NCI-H524 treated with DMSO at 0.1 percent for 48 hours (cell line): ENCODE results near the gene LRBA.

Experiments used
- DNase-seq: peaks from one replicate; lab custom pipeline; 2025; lab: John Stamatoyannopoulos, UW

The LRBA gene

GRCh38 chr4:150318971-150319370, 696.1 kb downstream of the LRBA start:
- no peak for DNase-seq

DNA sequence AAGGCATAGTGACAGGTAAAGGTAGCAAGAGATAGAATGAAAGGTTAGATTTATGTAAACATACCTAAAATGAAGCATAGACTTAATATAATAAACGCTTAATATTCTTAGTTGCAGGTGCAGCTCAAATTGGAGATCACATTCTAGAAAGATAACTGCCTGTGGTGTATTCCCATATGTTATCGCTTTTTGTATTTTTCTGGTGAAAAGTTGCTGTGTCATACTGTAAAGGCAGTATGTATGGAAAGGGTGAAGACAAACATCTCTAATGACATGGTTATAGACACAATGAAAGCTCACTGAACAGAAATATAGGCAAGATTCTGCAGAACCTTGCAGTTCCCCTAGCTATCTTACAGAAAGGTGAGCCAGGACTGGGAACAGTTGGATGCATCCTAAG, 696.6 kb downstream of the LRBA start:
- no peak for DNase-seq

DNA sequence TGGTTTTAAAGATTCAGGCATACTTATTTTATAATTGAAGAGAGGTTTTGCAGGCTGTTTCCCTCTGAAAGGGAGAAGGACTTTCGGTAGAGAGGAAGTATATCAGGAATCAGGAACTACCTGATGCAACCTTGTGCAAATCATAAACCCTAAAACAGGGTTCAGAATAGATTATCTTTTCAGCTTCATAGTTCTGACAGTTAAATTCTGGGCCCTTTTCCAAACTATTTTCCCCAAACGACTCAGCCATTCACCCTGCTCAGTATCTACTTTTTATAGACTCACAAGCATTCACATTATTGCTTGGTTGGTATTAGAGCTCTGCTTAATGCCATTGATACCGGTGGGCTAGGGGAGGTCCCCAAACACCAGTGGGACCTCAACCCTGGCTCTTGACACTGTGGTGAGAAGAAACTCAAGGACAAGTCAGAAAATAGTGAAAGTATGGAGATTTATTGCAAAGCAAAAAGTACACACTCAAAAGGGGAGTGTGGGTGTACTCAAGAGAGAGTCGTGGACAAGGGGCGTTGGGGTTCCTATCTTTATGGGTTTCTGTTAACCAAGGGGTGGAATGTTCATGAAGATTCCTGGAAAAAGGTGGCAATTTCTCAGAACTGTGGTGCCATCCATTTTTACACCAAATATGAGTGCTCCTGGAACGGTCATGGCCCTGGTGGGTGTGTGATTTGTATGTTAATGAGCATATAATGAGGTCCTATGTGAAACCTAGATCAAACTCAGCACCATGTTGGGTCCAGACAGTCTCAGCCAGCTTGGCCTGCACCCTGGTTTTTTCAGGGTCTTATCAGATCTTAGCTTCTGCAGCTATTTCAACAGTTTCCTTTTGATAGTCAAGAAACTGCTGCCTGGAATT, 698.5 kb downstream of the LRBA start:
- no peak for DNase-seq

- DNase-seq, result peak; percentile 40
Observed at GRCh38 chr4:150315691-150316090, 699.4 kb downstream of the LRBA start.

DNA sequence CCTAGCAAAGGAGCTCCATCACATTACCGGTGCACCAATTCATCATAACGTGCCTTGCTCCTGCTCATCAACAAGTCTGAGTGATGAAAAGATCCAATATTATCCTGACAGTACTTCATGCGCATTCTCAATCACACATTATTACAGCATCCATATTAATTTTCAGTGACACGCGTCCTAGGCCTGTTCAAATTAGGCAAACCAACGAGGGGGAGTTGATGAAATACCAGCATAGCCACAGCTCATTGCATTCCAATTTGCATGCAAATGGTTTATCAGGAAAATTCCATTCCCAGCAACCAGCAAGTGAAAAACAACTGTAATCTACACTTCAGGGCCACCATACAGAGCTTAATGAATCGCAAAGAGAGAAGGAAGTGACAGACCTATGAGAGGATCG, 699.9 kb downstream of the LRBA start:
- DNase-seq, result peak; percentile 60

DNA sequence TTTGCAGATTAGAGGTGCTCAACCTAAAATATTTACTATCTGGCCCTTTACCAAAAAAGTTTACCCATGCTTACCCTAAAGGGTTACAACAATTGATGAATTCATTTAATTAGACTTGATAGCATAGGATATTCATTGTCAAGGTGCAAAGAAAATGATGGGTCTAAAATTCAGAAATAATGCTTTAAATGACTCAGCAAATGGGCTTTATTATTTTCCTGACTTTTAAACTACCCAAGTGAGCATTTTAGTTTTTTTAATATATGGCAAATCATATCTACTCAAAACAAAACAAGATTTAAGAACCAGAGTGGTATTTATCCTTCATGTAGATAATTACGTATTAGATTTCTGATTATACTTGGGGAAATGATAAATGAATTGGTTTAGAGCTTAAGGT, 701.1 kb downstream of the LRBA start:
- no peak for DNase-seq

GRCh38 chr4:150310159-150310895, 704.8 kb downstream of the LRBA start:
- DNase-seq, result no peak

- DNase-seq, result no peak
Observed at GRCh38 chr4:150308824-150309472, 706.1 kb downstream of the LRBA start.

DNA sequence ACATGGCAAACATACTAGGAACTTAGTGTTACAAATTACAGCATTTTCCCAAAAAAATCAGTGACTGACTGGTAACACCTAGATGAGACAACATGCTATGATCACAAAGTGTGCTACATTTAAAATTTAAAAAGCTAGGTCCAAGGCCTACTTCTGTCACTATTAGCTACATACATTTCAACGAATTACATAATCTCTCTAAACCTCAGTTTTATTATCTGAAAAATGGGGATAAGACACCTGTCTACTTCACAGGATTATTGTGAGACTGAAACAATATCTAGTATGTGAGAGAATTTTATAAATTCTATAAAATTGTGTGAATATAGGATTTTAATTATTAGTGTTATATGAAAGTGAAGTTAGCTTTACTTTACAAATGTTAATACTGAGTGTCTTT, 708.4 kb downstream of the LRBA start:
- DNase-seq, result no peak

GRCh38 chr4:150305995-150306394, 709.1 kb downstream of the LRBA start:
- no peak for DNase-seq

DNA sequence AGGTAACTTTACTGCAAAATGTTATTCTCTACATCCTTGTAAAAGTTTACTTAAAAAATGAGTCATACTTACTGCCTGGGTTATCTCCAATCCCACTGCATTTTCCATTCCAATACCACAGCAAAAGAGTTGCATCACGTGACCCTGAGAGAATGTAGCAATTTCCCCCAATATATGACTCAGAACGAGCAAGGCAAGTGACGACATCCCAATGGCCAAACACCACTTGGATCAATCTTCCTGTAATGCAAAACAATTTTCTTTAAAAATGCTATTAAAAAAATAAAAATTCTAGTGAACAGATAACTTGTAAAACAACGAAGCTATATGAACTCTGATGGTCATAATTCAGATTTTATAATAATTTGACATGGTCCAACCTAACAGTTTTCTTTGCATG, 712.5 kb downstream of the LRBA start:
- no peak for DNase-seq

GRCh38 chr4:150299816-150300215, 715.3 kb downstream of the LRBA start:
- no peak for DNase-seq

DNA sequence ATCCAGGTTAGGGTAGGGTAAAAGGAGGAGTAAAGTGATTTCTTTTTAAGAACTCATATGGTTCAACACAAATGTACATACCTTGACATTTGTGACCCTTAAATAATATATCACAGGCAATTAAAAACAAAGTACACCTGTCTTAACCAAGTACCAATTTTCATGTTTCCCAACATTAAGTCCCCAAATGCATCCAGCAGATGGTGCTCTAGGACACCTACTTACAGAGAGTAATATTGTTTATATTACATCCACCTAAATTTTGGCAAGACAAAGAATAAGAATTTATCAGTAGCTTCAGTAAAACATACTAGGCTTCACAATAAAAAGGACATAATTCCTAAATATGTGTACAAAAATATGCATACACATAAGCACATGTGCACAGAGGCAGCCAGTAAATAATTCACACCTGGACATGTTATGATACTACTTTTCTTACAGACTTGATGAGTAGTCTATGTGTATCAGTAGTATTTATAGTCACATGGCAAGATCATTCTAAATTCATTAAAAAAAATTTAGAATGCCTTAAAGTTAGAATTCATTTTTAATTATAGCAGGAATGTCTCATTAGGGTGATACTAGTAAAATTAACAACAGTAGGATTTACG, 717.1 kb downstream of the LRBA start:
- no peak for DNase-seq

DNA sequence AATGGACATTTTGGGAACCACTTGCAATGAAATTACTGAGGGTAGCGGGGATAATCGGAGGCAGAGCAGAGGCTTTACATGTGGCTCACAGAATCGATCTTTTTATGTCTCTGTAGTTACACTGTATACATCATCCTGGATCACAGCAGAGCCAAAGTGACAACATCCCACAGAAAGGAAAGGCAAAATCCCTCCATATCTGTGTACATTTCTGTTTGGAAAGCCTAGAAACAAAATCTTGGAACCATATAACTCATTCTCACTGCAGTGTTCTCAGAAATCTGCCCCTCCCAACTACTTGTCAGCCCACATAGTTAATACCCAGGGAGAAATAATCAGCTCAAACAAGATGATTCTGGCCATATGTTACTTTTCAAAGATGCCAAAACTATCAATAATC, 725.2 kb downstream of the LRBA start:
- no peak for DNase-seq

DNA sequence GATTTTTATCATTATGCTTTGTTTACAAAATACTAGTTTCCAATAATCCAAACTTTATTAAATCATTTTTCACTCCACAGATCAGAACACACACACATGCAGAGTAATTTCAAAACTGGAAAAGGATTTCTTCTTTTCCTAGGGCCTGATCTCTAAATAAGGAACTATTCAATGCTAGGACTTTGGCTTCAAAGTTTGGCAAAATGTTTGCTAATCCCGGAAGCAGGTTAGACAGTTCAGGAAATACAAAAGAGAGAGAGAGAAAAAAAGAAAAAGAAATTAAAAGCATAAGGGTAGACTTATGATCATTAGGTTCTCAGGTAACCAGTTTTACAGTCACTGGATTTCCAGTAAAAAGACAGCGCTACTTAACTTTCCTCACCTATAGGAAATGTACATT, 725.9 kb downstream of the LRBA start:
- no peak for DNase-seq

DNA sequence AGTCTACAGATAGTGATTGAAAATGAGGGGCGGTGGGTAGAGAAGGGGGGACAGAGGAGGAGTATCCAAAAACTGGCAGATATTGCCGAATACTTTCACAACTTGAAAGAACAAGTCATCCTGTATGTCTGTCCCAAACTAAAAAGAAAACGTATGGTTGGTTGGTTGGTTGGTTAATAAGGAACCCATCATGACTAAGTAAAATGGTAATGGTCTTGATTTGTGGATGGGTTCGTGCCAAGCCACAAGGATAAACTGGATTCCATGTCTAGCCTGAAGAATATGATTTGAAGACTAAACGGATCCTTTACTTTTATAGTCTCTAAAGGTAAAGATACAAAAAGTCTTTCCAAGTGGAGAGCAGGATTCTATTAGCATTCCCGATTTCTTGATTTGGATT, 728.4 kb downstream of the LRBA start:
- no peak for DNase-seq

GRCh38 chr4:150283689-150284088, 731.4 kb downstream of the LRBA start:
- DNase-seq, result no peak

GRCh38 chr4:150280975-150281374, 734.1 kb downstream of the LRBA start:
- DNase-seq, result no peak

GRCh38 chr4:150280081-150280895, 734.8 kb downstream of the LRBA start:
- DNase-seq, result no peak

DNA sequence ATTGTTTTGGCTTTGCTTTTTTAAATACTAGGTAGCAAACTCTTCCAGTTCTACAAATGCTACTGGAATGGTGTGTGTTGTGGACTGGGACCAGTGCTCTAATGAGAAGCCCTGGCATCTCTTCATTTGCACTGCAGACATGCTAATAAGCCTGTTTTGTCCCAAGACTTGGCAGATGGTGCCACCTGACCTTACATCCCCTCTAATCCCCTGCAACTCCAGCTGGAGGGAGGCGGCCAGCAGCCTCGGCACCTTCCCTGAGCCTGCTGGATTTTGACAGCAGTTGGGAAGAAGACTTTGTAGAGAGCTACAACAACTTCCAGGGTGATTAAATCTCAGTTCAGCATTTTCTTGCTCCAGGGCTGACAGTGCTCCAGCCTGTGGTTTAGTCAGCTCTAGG, 736.9 kb downstream of the LRBA start:
- peak; percentile 51 for DNase-seq

- no peak for DNase-seq
Observed at GRCh38 chr4:150268444-150268843, 746.6 kb downstream of the LRBA start.

DNA sequence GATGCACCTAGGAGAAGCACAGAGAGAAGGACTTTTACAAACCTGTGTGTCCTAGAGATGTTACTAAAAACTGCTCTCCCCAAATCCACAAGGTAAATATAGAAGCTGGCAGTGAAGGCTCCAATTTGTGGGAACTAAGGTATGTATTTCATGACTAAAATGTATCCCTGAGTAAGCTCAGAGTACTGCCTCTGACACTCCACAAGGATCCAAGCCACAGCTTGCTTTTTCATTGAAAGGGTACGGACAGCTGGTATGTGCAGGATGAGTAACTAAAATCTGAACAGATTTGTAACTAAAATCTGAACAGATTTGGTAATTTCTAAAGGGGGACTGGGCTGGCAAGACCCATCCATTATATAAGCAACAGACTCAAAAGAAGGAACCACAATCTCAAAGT, 749.3 kb downstream of the LRBA start:
- no peak for DNase-seq
